ENCODE data around the gene RNF103. TPM values are rescaled to one million over a fixed set of nuclear protein-coding genes. Genes with fewer than 3 reads are reported as not detected.
"Not testable (repeated sequence)": the region's sequence is repeated elsewhere in the genome, so short reads cannot be mapped to it uniquely, and the experiment has no call there.

The RNF103 gene
- total and polyA plus RNA-seq, 2 donors (not counting 1 experiment from before 2014, with no cell fraction given) = 20.3 to 20.9 TPM

GRCh38 chr2:86593266-86593665 lies 30.4 kb downstream of the RNF103 start:
- H3K4me3 ChIP-seq (replicated peaks in 1 of 4; ENCODE audit: control extremely low read depth in 1 of 4, insufficient read depth in 1 of 4, low read depth in 3 of 4, low read length in 4 of 4) = no peak overlapping the region
- no peak for DNase-seq (ENCODE audit: low read depth in 2 of 2)
- H4K20me1 ChIP-seq (ENCODE audit: control insufficient read depth, extremely low read depth, insufficient read depth, low read length) = no peaks in the 10 kb centered on the region
- H3K36me3 ChIP-seq (ENCODE audit: control insufficient read depth, insufficient read depth, low read length) = no peaks in the 10 kb centered on the region
- no peaks in the 10 kb centered on the region for H3K4me1 ChIP-seq (ENCODE audit: control insufficient read depth, extremely low read depth, insufficient read depth, low read length)
- no peak overlapping the region for H3K9ac ChIP-seq (ENCODE audit: insufficient read depth, low read length)
- no peak overlapping the region for H3K4me2 ChIP-seq (ENCODE audit: extremely low read depth, insufficient read depth, low read length)
- H3K9me3 ChIP-seq (ENCODE audit: control insufficient read depth, insufficient read depth, low read depth, low read length) = no peaks in the 10 kb centered on the region
- no peaks in the 10 kb centered on the region for H3K27me3 ChIP-seq (ENCODE audit: control insufficient read depth, insufficient read depth, low read length)
- no peak overlapping the region for H2AFZ ChIP-seq (ENCODE audit: low read length)
- TF ChIP-seq CTCF (conservative IDR thresholded peaks at IDR 0.05 in 1 of 2, IDR thresholded peaks at IDR 0.05 in 1 of 2; ENCODE audit: low read depth in 1 of 2, low read length in 2 of 2) (no peak), EZH2 (IDR thresholded peaks at IDR 0.05; ENCODE audit: low read length, missing control alignments) (no peak)
- H3K27ac ChIP-seq (ENCODE audit: insufficient read depth, low read length) = no peak overlapping the region
- no peaks in the 10 kb centered on the region for H3K79me2 ChIP-seq (ENCODE audit: control insufficient read depth, insufficient read depth, low read length)

GRCh38 chr2:86592547-86593230 lies 31.0 kb downstream of the RNF103 start:
- no peaks in the 10 kb centered on the region for H3K36me3 ChIP-seq (ENCODE audit: control insufficient read depth, insufficient read depth, low read length)
- no peak overlapping the region for H3K9ac ChIP-seq (ENCODE audit: insufficient read depth, low read length)
- H3K27me3 ChIP-seq (ENCODE audit: control insufficient read depth, insufficient read depth, low read length) = no peaks in the 10 kb centered on the region
- TF ChIP-seq CTCF (conservative IDR thresholded peaks at IDR 0.05 in 1 of 2, IDR thresholded peaks at IDR 0.05 in 1 of 2; ENCODE audit: low read depth in 1 of 2, low read length in 2 of 2) = no peak
- no peak for TF ChIP-seq EZH2 (IDR thresholded peaks at IDR 0.05; ENCODE audit: low read length, missing control alignments)
- H4K20me1 ChIP-seq (ENCODE audit: control insufficient read depth, extremely low read depth, insufficient read depth, low read length) = no peaks in the 10 kb centered on the region
- H3K4me1 ChIP-seq (ENCODE audit: control insufficient read depth, extremely low read depth, insufficient read depth, low read length) = no peaks in the 10 kb centered on the region
- no peak overlapping the region for H3K27ac ChIP-seq (ENCODE audit: insufficient read depth, low read length)
- H2AFZ ChIP-seq (ENCODE audit: low read length) = no peak overlapping the region
- H3K9me3 ChIP-seq (ENCODE audit: control insufficient read depth, insufficient read depth, low read depth, low read length) = no peaks in the 10 kb centered on the region
- peak in 1 of 2 donors; percentile 31 for DNase-seq (ENCODE audit: low read depth in 2 of 2)
- no peak overlapping the region for H3K4me2 ChIP-seq (ENCODE audit: extremely low read depth, insufficient read depth, low read length)
- H3K4me3 ChIP-seq (replicated peaks in 1 of 4; ENCODE audit: control extremely low read depth in 1 of 4, insufficient read depth in 1 of 4, low read depth in 3 of 4, low read length in 4 of 4) = no peak overlapping the region
- H3K79me2 ChIP-seq (ENCODE audit: control insufficient read depth, insufficient read depth, low read length) = no peaks in the 10 kb centered on the region

GRCh38 chr2:86589701-86590100 lies 34.0 kb downstream of the RNF103 start:
- not testable (repeated sequence) for H3K79me2 ChIP-seq (ENCODE audit: control insufficient read depth, insufficient read depth, low read length); H3K4me2 ChIP-seq (ENCODE audit: extremely low read depth, insufficient read depth, low read length); H3K36me3 ChIP-seq (ENCODE audit: control insufficient read depth, insufficient read depth, low read length); H3K9me3 ChIP-seq (ENCODE audit: control insufficient read depth, insufficient read depth, low read depth, low read length); DNase-seq (ENCODE audit: low read depth in 2 of 2); H2AFZ ChIP-seq (ENCODE audit: low read length); H3K9ac ChIP-seq (ENCODE audit: insufficient read depth, low read length); H3K4me1 ChIP-seq (ENCODE audit: control insufficient read depth, extremely low read depth, insufficient read depth, low read length); H3K4me3 ChIP-seq (replicated peaks in 1 of 4; ENCODE audit: control extremely low read depth in 1 of 4, insufficient read depth in 1 of 4, low read depth in 3 of 4, low read length in 4 of 4); H4K20me1 ChIP-seq (ENCODE audit: control insufficient read depth, extremely low read depth, insufficient read depth, low read length); H3K27ac ChIP-seq (ENCODE audit: insufficient read depth, low read length); H3K27me3 ChIP-seq (ENCODE audit: control insufficient read depth, insufficient read depth, low read length)

Data from fibroblast of lung (primary cell).